Activated T-cell treated with anti-CD3 and anti-CD28 coated beads, Interleukin-2, amount 50 U/mL, for 4 hours (primary cell): ENCODE data around the gene ZNF785. TPM values are rescaled to one million over a fixed set of nuclear protein-coding genes. Genes with fewer than 3 reads are reported as not detected.
A peak's percentile ranks its signal among the peaks of the same experiment; 100 is the strongest.
"Not testable (repeated sequence)": the region's sequence is repeated elsewhere in the genome, so short reads cannot be mapped to it uniquely, and the experiment has no call there.

Experiments
- ATAC-seq, 2 donors: fragments of 200-7000 bp; cut with Tn5 transposase; one replicate each; pipeline ENCODE4 v1.10.0; 2021
- DNase-seq: peaks from one replicate; pipeline ENCODE4 v3.0.0-alpha.2; 2020
- H3K27me3 Mint-ChIP-seq: one replicate; pipeline ENCODE4 v1.8.0; 2021; ENCODE audit warnings: low read depth, mixed read lengths
- H3K36me3 Mint-ChIP-seq: one replicate; pipeline ENCODE4 v1.8.0; 2022; ENCODE audit warnings: mixed read lengths; ENCODE audit not compliant: insufficient read depth
- H3K4me1 Mint-ChIP-seq: one replicate; pipeline ENCODE4 v1.8.0; 2021; ENCODE audit warnings: low read depth, mixed read lengths
- H3K4me3 Mint-ChIP-seq: one replicate; pipeline ENCODE4 v1.8.0; 2021; ENCODE audit warnings: mild to moderate bottlenecking, moderate library complexity, mixed read lengths
- H3K9me3 Mint-ChIP-seq: one replicate; pipeline ENCODE4 v1.8.0; 2021; ENCODE audit warnings: mixed read lengths
- total RNA-seq, 3 donors: library from RNA; stranded (reverse); gene quantifications; one replicate each; pipeline ENCODE4 v1.2.1, GENCODE V29; 2021

The ZNF785 gene
- total RNA-seq, result 1 to 10 TPM; 4.7 to 9.5 (median 6.8) TPM

GRCh38 chr16:30585400-30586191 is at the start of gene ZNF785:
ZNF785 (minus strand) TSS chr16:30585697; CDS start chr16:30585611, 86 bp downstream.
- Mint-ChIP-seq H3K36me3 (peaks cover 7% of the 10 kb centered on the region), H3K9me3 (no peaks in the 10 kb centered on the region), H3K27me3 (no peaks in the 10 kb centered on the region), H3K4me3 (peak within 1 kb of the TSS; percentile 90), H3K4me1 (peaks cover 24% of the 10 kb centered on the region)
- DNase-seq (peak; percentile 88), ATAC-seq (peak; percentile 97 to 98)

- peak overlapping the region; percentile 90 for H3K4me3 Mint-ChIP-seq
- H3K4me1 Mint-ChIP-seq, result peaks cover 20% of the 10 kb centered on the region
- H3K27me3 Mint-ChIP-seq, result no peaks in the 10 kb centered on the region
- H3K9me3 Mint-ChIP-seq, result no peaks in the 10 kb centered on the region
- ATAC-seq (no peak), DNase-seq (no peak)
- H3K36me3 Mint-ChIP-seq, result no peaks in the 10 kb centered on the region
These were observed 48.0 kb upstream of the ZNF785 start for GRCh38 chr16:30633526-30633925.

- not testable (repeated sequence) for H3K27me3 Mint-ChIP-seq, ATAC-seq, H3K9me3 Mint-ChIP-seq, H3K4me3 Mint-ChIP-seq, DNase-seq, H3K36me3 Mint-ChIP-seq
- peaks cover 20% of the 10 kb centered on the region for H3K4me1 Mint-ChIP-seq
These were observed 47.0 kb upstream of the ZNF785 start for GRCh38 chr16:30632454-30632853.

DNA sequence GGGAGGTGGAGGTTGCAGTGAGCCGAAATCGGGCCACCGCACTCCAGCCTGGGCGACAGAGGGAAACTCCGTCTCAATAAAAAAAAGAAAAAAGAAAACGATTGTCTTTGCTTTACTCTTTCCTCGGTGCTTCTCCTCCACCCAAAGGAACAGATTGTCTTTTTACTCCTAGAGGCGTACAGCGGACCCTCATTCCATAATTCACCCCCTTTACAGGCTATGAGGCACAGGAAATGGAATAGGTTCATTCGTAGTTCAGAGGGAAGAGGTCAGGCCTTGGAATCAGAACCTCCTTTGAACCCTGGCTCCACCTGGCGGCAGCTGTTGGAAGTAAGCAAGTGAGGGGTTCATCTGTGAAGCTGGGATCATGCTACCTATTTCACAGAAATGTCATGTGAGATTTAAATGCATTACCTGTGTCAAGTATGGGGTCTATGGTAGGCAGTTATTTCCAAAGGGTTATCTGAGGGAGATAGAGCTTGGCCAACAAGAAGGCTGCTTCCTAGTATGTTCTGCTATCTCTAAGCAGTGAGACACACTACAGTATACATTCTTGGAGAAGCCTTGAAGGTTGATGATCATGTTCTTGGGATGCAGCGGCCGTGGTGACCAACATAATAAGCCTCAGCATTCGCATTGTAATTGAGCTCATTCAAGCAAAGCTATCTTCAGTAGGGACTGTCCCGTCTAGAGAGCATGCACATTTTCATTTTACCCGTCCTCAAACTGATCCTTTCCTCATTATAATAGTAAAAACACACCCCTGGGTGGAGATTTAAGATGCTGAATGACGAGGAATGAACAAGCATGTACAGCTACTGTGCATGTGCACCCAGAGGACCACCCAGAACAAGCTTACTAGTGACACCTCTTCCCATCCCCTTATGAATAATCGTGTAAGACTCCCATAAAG is 43.4 kb upstream of the ZNF785 start:
- H3K27me3 Mint-ChIP-seq, result no peaks in the 10 kb centered on the region
- H3K36me3 Mint-ChIP-seq, result no peaks in the 10 kb centered on the region
- DNase-seq, result peak; percentile 88
- peak overlapping the region; percentile 61 for H3K4me3 Mint-ChIP-seq
- ATAC-seq, result peak; percentile 93 to 96
- peaks cover 6% of the 10 kb centered on the region for H3K4me1 Mint-ChIP-seq
- no peaks in the 10 kb centered on the region for H3K9me3 Mint-ChIP-seq

GRCh38 chr16:30626236-30626635 is 40.7 kb upstream of the ZNF785 start:
- H3K9me3 Mint-ChIP-seq, result no peaks in the 10 kb centered on the region
- H3K36me3 Mint-ChIP-seq, result no peaks in the 10 kb centered on the region
- peaks cover 4% of the 10 kb centered on the region for H3K4me1 Mint-ChIP-seq
- ATAC-seq (no peak), DNase-seq (no peak)
- no peak overlapping the region for H3K4me3 Mint-ChIP-seq
- no peaks in the 10 kb centered on the region for H3K27me3 Mint-ChIP-seq

DNA sequence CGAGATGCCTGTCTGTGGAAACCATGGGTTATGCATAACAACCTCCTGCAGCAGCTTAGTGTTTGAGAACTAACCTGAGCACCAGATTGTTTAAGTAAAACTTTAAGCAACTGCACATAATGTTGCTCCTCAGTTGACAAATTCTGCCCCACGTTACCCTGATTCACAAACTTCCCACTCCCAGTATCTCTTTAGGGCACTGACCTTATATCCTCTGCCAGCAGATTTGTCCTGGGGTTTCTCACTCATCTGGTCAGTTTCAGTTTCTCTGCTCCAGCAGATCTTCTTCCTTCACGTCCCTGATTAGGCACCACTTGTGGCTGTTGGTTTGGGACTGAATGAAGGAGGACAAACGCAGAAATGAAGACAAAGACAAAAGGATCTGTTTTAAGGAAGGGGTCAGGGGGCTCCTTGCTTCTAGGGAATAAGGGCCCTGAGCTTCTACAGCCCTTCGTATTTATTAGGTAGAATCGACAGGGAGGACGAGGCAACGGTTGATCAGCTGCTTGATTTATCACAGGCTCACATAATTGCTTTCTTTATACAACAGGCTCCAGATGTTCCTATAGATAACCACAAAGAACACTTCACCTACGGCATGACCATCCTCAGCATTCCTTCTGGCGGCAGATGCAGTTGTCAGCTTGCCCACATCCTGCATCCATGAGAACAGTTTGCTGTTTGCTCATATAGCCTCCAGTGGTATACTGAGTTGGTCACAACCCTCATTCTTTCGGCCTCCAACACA is 38.2 kb upstream of the ZNF785 start:
- no peaks in the 10 kb centered on the region for H3K27me3 Mint-ChIP-seq
- DNase-seq, result no peak
- no peak for ATAC-seq
- H3K36me3 Mint-ChIP-seq, result no peaks in the 10 kb centered on the region
- no peak overlapping the region for H3K4me3 Mint-ChIP-seq
- no peaks in the 10 kb centered on the region for H3K9me3 Mint-ChIP-seq
- peaks cover 2% of the 10 kb centered on the region for H3K4me1 Mint-ChIP-seq

DNA sequence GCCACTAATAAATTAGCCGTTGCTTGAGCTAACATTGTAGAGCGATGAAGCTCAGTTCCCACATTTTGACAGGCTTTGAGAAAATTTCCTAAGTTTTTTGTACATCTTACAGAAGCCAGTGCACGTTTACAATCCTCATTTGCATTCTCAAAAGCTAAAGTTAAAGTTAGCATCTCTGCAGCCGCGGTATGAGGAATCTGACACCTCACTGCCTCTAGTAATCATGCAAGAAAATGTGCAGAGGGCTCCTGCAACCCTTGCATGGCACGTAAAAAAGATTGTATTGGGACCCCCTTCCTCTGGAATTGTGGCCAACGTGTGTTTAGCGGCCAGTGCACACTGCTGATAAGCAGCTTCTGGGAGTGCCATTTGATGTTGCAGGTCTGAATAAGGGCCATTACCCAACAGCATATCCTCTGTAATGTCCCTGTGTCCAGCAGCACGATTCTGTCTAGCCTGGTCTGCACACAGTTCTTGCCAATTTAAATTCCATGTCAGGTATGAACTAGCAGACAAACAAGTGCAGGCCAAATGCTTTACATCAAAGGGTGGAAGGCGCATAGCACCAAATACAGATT is 37.0 kb upstream of the ZNF785 start:
- H3K4me1 Mint-ChIP-seq, result no peaks in the 10 kb centered on the region
- H3K36me3 Mint-ChIP-seq, result no peaks in the 10 kb centered on the region
- no peak for DNase-seq
- H3K9me3 Mint-ChIP-seq, result no peaks in the 10 kb centered on the region
- no peak for ATAC-seq
- no peaks in the 10 kb centered on the region for H3K27me3 Mint-ChIP-seq
- H3K4me3 Mint-ChIP-seq, result no peak overlapping the region

DNA sequence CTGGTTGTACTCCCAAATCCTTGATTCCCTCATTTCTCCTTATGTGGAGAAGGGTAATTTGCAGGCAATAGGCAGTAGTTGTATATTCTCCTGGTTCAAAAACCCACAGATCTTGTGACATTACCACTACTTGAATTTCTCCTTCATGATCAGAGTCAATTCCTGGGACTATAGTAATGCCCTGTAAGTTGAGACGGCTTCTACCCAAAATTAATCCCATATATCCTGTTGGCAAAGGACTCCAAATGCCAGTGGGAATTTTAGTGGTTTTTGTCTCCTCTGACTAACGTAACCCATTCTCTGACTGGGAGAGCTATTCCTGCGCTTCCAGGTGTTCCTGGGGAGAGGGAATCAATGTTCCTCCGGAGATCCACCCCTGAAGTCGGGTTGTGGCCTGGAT is 36.3 kb upstream of the ZNF785 start:
- Mint-ChIP-seq H3K9me3 (no peaks in the 10 kb centered on the region), H3K27me3 (no peaks in the 10 kb centered on the region), H3K36me3 (no peaks in the 10 kb centered on the region), H3K4me3 (no peak overlapping the region), H3K4me1 (no peaks in the 10 kb centered on the region)
- DNase-seq, result no peak
- ATAC-seq, result no peak

- Mint-ChIP-seq H3K9me3 (no peaks in the 10 kb centered on the region), H3K27me3 (peaks cover 3% of the 10 kb centered on the region), H3K4me1 (no peaks in the 10 kb centered on the region), H3K4me3 (no peak overlapping the region), H3K36me3 (no peaks in the 10 kb centered on the region)
- DNase-seq (no peak), ATAC-seq (no peak)
These were observed 34.7 kb upstream of the ZNF785 start for GRCh38 chr16:30620169-30620568.

- peaks cover 3% of the 10 kb centered on the region for H3K27me3 Mint-ChIP-seq
- no peaks in the 10 kb centered on the region for H3K36me3 Mint-ChIP-seq
- DNase-seq (no peak), ATAC-seq (no peak)
- H3K4me3 Mint-ChIP-seq, result no peak overlapping the region
- H3K9me3 Mint-ChIP-seq, result no peaks in the 10 kb centered on the region
- H3K4me1 Mint-ChIP-seq, result no peaks in the 10 kb centered on the region
These were observed 34.1 kb upstream of the ZNF785 start for GRCh38 chr16:30619638-30620037.

DNA sequence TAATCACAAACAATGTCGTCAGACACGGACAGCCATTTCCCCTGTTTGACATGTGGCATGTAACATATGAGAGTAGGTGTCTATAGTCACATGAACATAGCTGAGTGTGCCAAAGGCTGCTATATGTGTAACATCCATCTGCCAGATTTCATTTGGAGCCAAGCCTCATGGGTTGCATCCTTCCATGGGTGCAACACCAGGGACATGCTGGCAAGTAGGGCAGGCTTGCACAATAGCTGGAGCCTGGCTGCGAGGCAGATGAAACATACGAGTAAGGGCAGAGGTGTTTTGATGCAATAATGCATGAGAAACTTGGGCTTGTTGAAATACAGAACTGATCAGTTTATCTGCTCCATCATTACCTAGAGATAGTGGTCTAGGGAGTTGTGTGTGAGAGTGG is 33.7 kb upstream of the ZNF785 start:
- H3K27me3 Mint-ChIP-seq, result peaks cover 3% of the 10 kb centered on the region
- no peaks in the 10 kb centered on the region for H3K4me1 Mint-ChIP-seq
- H3K36me3 Mint-ChIP-seq, result no peaks in the 10 kb centered on the region
- no peak overlapping the region for H3K4me3 Mint-ChIP-seq
- H3K9me3 Mint-ChIP-seq, result no peaks in the 10 kb centered on the region
- DNase-seq (no peak), ATAC-seq (no peak)

DNA sequence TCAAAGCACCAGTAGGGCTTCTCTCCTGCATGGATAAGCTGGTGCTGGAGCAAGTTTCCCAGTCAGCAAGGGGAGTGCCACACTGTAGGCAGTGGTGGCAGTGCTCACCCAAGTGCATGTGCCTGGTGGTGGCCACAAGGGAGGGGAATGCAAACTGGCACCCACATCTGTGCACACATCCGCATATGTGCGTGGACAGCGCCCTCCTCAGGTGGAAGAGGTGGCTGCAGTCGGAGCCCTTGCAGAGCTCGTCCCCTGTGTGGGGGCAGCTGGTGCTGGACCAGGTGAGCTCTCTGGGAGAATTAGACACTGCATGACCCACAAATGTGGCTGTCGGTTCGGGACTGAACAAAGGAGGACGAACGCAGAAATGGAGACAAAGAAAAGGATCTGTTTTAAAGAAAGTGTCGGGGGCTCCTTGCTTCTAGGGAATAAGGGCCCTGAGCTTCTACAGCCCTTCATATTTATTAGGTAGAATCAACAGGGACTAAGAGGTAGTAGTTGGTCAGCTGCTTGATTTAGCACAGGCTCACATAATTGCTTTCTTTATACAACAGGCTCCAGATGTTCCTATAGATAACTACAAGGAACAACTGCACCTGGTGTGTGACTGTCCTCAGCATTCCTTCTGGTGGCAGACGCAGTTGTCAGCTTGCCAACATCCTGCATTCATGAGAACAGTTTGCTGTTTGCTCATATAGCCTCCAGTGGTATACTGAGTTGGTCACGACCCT is 30.0 kb upstream of the ZNF785 start:
- ATAC-seq (peak; percentile 69 to 75), DNase-seq (peak; percentile 53)

More for the DNA sequence above, 30.0 kb upstream of the ZNF785 start:
- peaks cover 3% of the 10 kb centered on the region for H3K27me3 Mint-ChIP-seq
- H3K9me3 Mint-ChIP-seq, result no peaks in the 10 kb centered on the region
- H3K36me3 Mint-ChIP-seq, result no peaks in the 10 kb centered on the region
- H3K4me1 Mint-ChIP-seq, result peaks cover 1% of the 10 kb centered on the region
- no peak overlapping the region for H3K4me3 Mint-ChIP-seq
